ENCODE measurements around the gene GRP.

The GRP gene

GRCh38 chr18:59219672-59220163 is at the start of gene GRP:
Gene GRP (plus strand): TSS chr18:59220158. CDS start chr18:59220266, 108 bp downstream.
- DNase-seq (ENCODE audit: low spot score), result no peak

GRCh38 chr18:59172664-59173249 is 47.2 kb upstream of the GRP start:
- DNase-seq (ENCODE audit: low spot score), result no peak

GRCh38 chr18:59177485-59177884 is 42.5 kb upstream of the GRP start:
- no peak for DNase-seq (ENCODE audit: low spot score)

GRCh38 chr18:59180150-59180845 is 39.7 kb upstream of the GRP start:
- no peak for DNase-seq (ENCODE audit: low spot score)

GRCh38 chr18:59182673-59183072 is 37.3 kb upstream of the GRP start:
- DNase-seq (ENCODE audit: low spot score), result no peak

- DNase-seq (ENCODE audit: low spot score), result no peak
These were observed 30.9 kb upstream of the GRP start for GRCh38 chr18:59189008-59189407.

- DNase-seq (ENCODE audit: low spot score), result no peak
These were observed 30.2 kb upstream of the GRP start for GRCh38 chr18:59189746-59190145.

GRCh38 chr18:59196161-59196725 is 23.7 kb upstream of the GRP start:
- DNase-seq (ENCODE audit: low spot score), result no peak

GRCh38 chr18:59197636-59198035 is 22.3 kb upstream of the GRP start:
- DNase-seq (ENCODE audit: low spot score), result no peak

GRCh38 chr18:59198215-59198614 is 21.7 kb upstream of the GRP start:
- DNase-seq (ENCODE audit: low spot score), result no peak

GRCh38 chr18:59200787-59201186 is 19.2 kb upstream of the GRP start:
- DNase-seq (ENCODE audit: low spot score), result no peak

- DNase-seq (ENCODE audit: low spot score), result no peak
These were observed 17.6 kb upstream of the GRP start for GRCh38 chr18:59202258-59202820.

GRCh38 chr18:59207506-59207905 is 12.5 kb upstream of the GRP start:
- DNase-seq (ENCODE audit: low spot score), result no peak

GRCh38 chr18:59208602-59209125 is 11.3 kb upstream of the GRP start:
- DNase-seq (ENCODE audit: low spot score), result no peak

- DNase-seq (ENCODE audit: low spot score), result no peak
These were observed 9.7 kb upstream of the GRP start for GRCh38 chr18:59210299-59210698.

GRCh38 chr18:59211629-59212028 is 8.3 kb upstream of the GRP start:
- DNase-seq (ENCODE audit: low spot score), result no peak

- no peak for DNase-seq (ENCODE audit: low spot score)
These were observed 1.9 kb upstream of the GRP start for GRCh38 chr18:59218018-59218417.

- no peak for DNase-seq (ENCODE audit: low spot score)
These were observed 316 bp downstream of the GRP start for GRCh38 chr18:59220164-59220783.

GRCh38 chr18:59220784-59221765 is 1.1 kb downstream of the GRP start:
- no peak for DNase-seq (ENCODE audit: low spot score)

- no peak for DNase-seq (ENCODE audit: low spot score)
These were observed 2.4 kb downstream of the GRP start for GRCh38 chr18:59222341-59222740.

- DNase-seq (ENCODE audit: low spot score), result no peak
These were observed 8.4 kb downstream of the GRP start for GRCh38 chr18:59228351-59228750.
